Loucy (cell line): ENCODE results near the gene NKX2-8.

Experiments
- H2AFZ ChIP-seq: fragments of 200-600 bp; sonication (generic); 2 replicates; pipeline ENCODE4 v1.6.0; 2016; ENCODE audit warnings: antibody characterized with exemption, mild to moderate bottlenecking, low read length, moderate library complexity
- H3F3A ChIP-seq: fragments of 200-600 bp; 2 replicates; pipeline ENCODE4 v1.6.0; 2016; ENCODE audit warnings: antibody characterized with exemption, low read depth, mild to moderate bottlenecking
- H3K27me3 ChIP-seq: fragments of 200-600 bp; sonication (generic); 2 replicates; pipeline ENCODE4 v1.6.1; 2014; ENCODE audit warnings: low read length, mild to moderate bottlenecking; ENCODE audit not compliant: insufficient read depth, poor library complexity, severe bottlenecking
- H3K36me3 ChIP-seq: fragments of 200-600 bp; sonication (generic); 2 replicates; pipeline ENCODE4 v1.6.1; 2016; ENCODE audit warnings: low read length; ENCODE audit not compliant: insufficient read depth
- H3K4me1 ChIP-seq: fragments of 200-600 bp; sonication (generic); 2 replicates; pipeline ENCODE4 v1.5.1; 2014; ENCODE audit warnings: low read length, mild to moderate bottlenecking; ENCODE audit not compliant: insufficient read depth, poor library complexity, severe bottlenecking
- H3K4me2 ChIP-seq: fragments of 200-600 bp; sonication (generic); 2 replicates; pipeline ENCODE4 v1.6.0; 2014; ENCODE audit warnings: antibody characterized with exemption, low read length, low read depth, mild to moderate bottlenecking; ENCODE audit not compliant: poor library complexity, severe bottlenecking
- H3K4me3 ChIP-seq: fragments of 200-600 bp; sonication (generic); 2 replicates; pipeline ENCODE4 v1.5.1; 2014; ENCODE audit warnings: low read length, mild to moderate bottlenecking, mixed read lengths; ENCODE audit not compliant: poor library complexity, severe bottlenecking
- H3K79me2 ChIP-seq: fragments of 200-600 bp; sonication (generic); 2 replicates; pipeline ENCODE4 v1.6.1; 2014; ENCODE audit warnings: low read length; ENCODE audit not compliant: insufficient read depth
- H3K9ac ChIP-seq: fragments of 200-600 bp; sonication (generic); 2 replicates; pipeline ENCODE4 v1.6.0; 2014; ENCODE audit warnings: mild to moderate bottlenecking, low read depth, low read length, moderate library complexity; ENCODE audit not compliant: poor library complexity, severe bottlenecking
- H3K9me2 ChIP-seq: fragments of 200-600 bp; sonication (generic); replicated peaks from 2 replicates; pipeline ENCODE4 v1.6.1; 2016; ENCODE audit warnings: low read depth, low read length, mixed read lengths
- H3K9me3 ChIP-seq: fragments of 200-600 bp; sonication (generic); 2 replicates; pipeline ENCODE4 v1.6.1; 2014; ENCODE audit warnings: mild to moderate bottlenecking, antibody characterized with exemption, low read length, low read depth; ENCODE audit not compliant: insufficient read depth
- H4K20me1 ChIP-seq: fragments of 200-600 bp; sonication (generic); 2 replicates; pipeline ENCODE4 v1.6.0; 2014; ENCODE audit warnings: antibody characterized with exemption, low read length, mild to moderate bottlenecking; ENCODE audit not compliant: insufficient read depth, poor library complexity, severe bottlenecking
- CTCF ChIP-seq: fragments of 200-600 bp; sonication (generic); conservative IDR thresholded peaks from 2 replicates; pipeline ENCODE4 v1.5.1; 2014; ENCODE audit warnings: mild to moderate bottlenecking, antibody characterized with exemption, low read length
- EZH2phosphoT487 ChIP-seq: fragments of 200-600 bp; IDR thresholded peaks from 2 replicates; pipeline ENCODE4 v1.6.1; 2018; ENCODE audit warnings: antibody characterized with exemption, mild to moderate bottlenecking, moderate library complexity, borderline replicate concordance

Gene NKX2-8

GRCh38 chr14:36605506-36605857 lies 23.1 kb upstream of the NKX2-8 start:
- H3K4me3 ChIP-seq = no peak overlapping the region
- no peaks in the 10 kb centered on the region for H3K9me2 ChIP-seq
- TF ChIP-seq EZH2phosphoT487 (no peak), CTCF (no peak; the same call in 1 of the 2 replicates)
- H3K9me3 ChIP-seq = no peaks in the 10 kb centered on the region
- peak overlapping the region; percentile 17 for H3K4me2 ChIP-seq
- no peaks in the 10 kb centered on the region for H3K36me3 ChIP-seq
- no peaks in the 10 kb centered on the region for H3K27me3 ChIP-seq
- no peaks in the 10 kb centered on the region for H4K20me1 ChIP-seq
- no peaks in the 10 kb centered on the region for H3F3A ChIP-seq
- no peak overlapping the region for H2AFZ ChIP-seq
- no peak overlapping the region for H3K9ac ChIP-seq
- no peaks in the 10 kb centered on the region for H3K79me2 ChIP-seq
- no peaks in the 10 kb centered on the region for H3K4me1 ChIP-seq

GRCh38 chr14:36604757-36605505 lies 22.5 kb upstream of the NKX2-8 start:
- Histone ChIP-seq H3K79me2 (no peaks in the 10 kb centered on the region), H3K4me2 (peak overlapping the region; percentile 17)
- TF ChIP-seq CTCF (peak; percentile 82), EZH2phosphoT487 (no peak)

GRCh38 chr14:36600431-36600830 lies 18.0 kb upstream of the NKX2-8 start:
- TF ChIP-seq CTCF = no peak
- TF ChIP-seq EZH2phosphoT487 = no peak
- H3F3A ChIP-seq = no peaks in the 10 kb centered on the region
- H3K79me2 ChIP-seq = no peaks in the 10 kb centered on the region
- H3K27me3 ChIP-seq = no peaks in the 10 kb centered on the region
- H3K9ac ChIP-seq = no peak overlapping the region
- H3K9me3 ChIP-seq = no peaks in the 10 kb centered on the region
- no peak overlapping the region for H3K4me2 ChIP-seq
- no peak overlapping the region for H3K4me3 ChIP-seq
- no peaks in the 10 kb centered on the region for H3K9me2 ChIP-seq
- H3K4me1 ChIP-seq = no peaks in the 10 kb centered on the region
- no peak overlapping the region for H2AFZ ChIP-seq
- H4K20me1 ChIP-seq = no peaks in the 10 kb centered on the region
- H3K36me3 ChIP-seq = no peaks in the 10 kb centered on the region

More at GRCh38 chr14:36604757-36605505, 22.5 kb upstream of the NKX2-8 start:
- H3K27me3 ChIP-seq = no peaks in the 10 kb centered on the region
- H2AFZ ChIP-seq = no peak overlapping the region; the same call in 1 of the 2 replicates
- no peaks in the 10 kb centered on the region for H3F3A ChIP-seq
- H3K4me1 ChIP-seq = no peaks in the 10 kb centered on the region
- no peak overlapping the region for H3K4me3 ChIP-seq
- H4K20me1 ChIP-seq = no peaks in the 10 kb centered on the region
- no peaks in the 10 kb centered on the region for H3K9me3 ChIP-seq
- no peaks in the 10 kb centered on the region for H3K9me2 ChIP-seq
- no peaks in the 10 kb centered on the region for H3K36me3 ChIP-seq
- H3K9ac ChIP-seq = no peak overlapping the region
